Panc1 (cell line): ENCODE data around the gene KRTAP5-2.

Experiments used
- CTCF ChIP-seq: fragments of 450-650 bp; IDR thresholded peaks from 2 replicates; pipeline ENCODE4 v1.5.1; 2017; ENCODE audit warnings: mild to moderate bottlenecking
- POLR2AphosphoS5 ChIP-seq: IDR thresholded peaks from 2 replicates; pipeline ENCODE4 v1.6.1; 2012; ENCODE audit warnings: mild to moderate bottlenecking, low read depth, low read length, moderate library complexity
- REST ChIP-seq, 2 experiments: IDR thresholded peaks; 2 replicates each; pipeline ENCODE4 v1.6.1; 2011 to 2012; ENCODE audit warnings: low read depth in 2 of 2, control low read depth in 1 of 2, low read length in 1 of 2, mild to moderate bottlenecking in 1 of 2, moderate library complexity in 1 of 2; ENCODE audit not compliant: insufficient read depth in 1 of 2

GRCh38 chr11:1560002-1560648 lies 38.0 kb downstream of the KRTAP5-2 start:
- no peak for TF ChIP-seq CTCF
- TF ChIP-seq REST (IDR thresholded peaks at IDR 0.05; ENCODE audit: insufficient read depth in 1 of 2, low read depth in 2 of 2, low read length in 1 of 2): no peak
- TF ChIP-seq POLR2AphosphoS5: no peak
